ENCODE results near the gene SPATA12. TPM values are rescaled to one million over a fixed set of nuclear protein-coding genes. Genes with fewer than 3 reads are reported as not detected.

SPATA12 gene, protein sequence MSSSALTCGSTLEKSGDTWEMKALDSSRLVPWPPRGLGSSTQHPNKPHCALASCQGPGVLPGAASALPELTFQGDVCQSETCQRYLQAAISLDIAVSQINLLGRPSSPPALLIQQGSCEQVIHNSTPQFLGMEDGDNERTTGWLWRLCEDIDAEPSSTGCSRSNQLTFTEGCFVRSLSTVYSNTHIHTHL
- total RNA-seq (2014; rRNA removed; shearing (Covaris generic)): 0.80 and 1.6 TPM in 2 replicates
- polyA plus RNA-seq (2015; cell fraction: cytosol; rRNA removed): 0.99 and 1.1 TPM in 2 replicates
- 0.82 and 1.1 TPM in 2 replicates for polyA plus RNA-seq (2015; cell fraction: nucleus; rRNA removed)

GRCh38 chr3:57060089-57060821 lies at the start of gene SPATA12:
Gene SPATA12, plus strand, starts transcription at chr3:57060664. Its CDS starts 13,031 bp downstream, at chr3:57073695.
- DNase-seq (ENCODE audit: low read depth): peak; percentile 99

DNA sequence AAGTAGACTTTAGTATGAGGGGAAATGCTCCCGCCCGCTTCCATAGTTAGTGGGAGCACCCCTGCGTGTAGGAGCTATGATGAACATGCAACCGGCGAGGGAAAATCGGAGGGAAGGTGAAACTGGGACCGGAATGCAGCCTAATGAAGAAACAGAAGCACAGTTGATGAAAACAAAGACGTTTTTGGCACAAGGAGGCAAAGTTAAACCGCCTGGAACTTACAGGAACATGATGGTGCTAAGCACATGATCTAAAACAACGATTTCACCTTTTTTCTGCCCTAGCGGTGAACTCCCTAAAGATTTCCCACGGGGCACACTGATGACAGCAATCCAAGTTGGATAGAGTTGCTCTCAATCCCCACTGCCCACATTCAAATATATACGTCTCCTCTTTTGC lies 49.4 kb upstream of the SPATA12 start:
- DNase-seq (ENCODE audit: low read depth): no peak

GRCh38 chr3:57012847-57013246 lies 47.6 kb upstream of the SPATA12 start:
- DNase-seq (ENCODE audit: low read depth): no peak

DNA sequence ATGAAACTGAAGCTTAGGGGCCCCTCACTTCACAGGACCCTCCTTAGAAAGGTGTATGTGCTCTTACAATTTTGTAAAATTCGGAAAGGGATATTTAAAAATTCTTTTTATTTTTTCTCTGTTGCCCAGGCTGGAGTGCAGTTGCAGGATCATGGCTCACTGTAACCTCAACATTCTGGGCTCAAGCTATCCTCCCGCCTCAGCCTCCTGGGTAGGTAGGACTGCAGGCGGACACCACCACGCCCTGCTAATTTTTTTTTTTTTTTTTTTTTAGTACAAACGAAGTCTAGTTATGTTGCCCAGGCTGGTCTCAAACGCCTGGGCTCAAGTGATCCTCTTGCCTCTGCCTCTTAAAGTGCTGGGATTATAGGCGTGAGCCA lies 45.1 kb upstream of the SPATA12 start:
- DNase-seq (ENCODE audit: low read depth): no peak

DNA sequence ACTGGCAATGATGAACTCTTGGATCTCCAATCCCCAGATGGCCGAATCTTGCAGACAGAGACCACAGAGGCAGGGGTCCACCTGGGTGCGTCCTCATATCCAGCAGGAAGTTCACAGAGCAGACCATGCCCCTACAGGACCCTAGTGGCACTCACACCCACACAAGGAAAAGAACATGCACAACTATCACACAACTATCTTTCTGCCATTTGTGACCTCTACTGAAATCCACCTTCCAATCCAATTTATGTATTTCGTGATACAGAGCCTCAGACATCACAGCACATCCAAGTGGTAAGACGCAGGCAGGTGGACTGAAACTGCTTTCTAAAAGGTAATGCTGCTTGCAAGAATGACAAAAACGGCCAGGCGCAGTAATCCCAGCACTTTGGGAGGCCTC lies 44.6 kb upstream of the SPATA12 start:
- no peak for DNase-seq (ENCODE audit: low read depth)

DNA sequence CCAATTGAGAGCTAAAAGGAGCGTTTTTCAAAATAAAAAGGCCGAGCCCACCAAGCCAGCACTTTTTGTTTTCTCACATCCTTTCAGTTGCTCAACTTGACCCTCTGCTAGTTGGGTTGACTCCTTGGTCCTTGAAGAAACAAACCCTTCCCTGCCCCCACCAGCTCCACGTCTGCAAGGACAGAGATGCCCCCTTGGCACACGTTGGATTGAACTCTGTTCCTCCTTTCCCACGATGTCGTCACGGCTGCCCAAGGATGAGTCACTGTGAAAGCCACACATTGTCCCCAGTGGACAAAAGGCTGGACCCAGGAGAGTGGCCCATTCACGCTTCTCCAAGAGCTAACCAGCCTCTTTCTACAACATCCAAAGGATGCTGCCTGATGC lies 43.0 kb upstream of the SPATA12 start:
- peak; percentile 30 for DNase-seq (ENCODE audit: low read depth)

- no peak for DNase-seq (ENCODE audit: low read depth)
These were observed 42.2 kb upstream of the SPATA12 start for GRCh38 chr3:57018246-57018645.

GRCh38 chr3:57019057-57019456 lies 41.4 kb upstream of the SPATA12 start:
- no peak for DNase-seq (ENCODE audit: low read depth)

DNA sequence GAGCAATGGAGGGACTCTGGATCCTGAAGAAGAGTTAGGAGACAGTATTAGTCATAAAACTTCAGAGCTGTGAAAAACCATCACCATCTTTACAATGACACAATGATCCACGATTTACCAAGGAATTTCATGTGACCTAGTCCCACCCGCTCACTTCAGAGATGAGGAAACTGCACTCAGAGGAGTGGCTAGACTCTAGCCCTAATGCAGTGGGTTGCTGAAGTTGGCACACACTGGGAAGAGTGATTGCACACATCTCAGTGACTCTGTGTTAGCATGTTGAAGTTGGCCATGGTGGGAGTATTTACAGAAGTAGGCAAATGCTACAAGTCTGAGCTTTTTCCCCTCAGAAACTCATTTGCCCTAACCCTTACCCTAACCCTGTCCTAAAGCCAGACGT lies 35.2 kb upstream of the SPATA12 start:
- DNase-seq (ENCODE audit: low read depth): no peak

GRCh38 chr3:57026944-57027343 lies 33.5 kb upstream of the SPATA12 start:
- DNase-seq (ENCODE audit: low read depth): peak; percentile 51

GRCh38 chr3:57029383-57029782 lies 31.1 kb upstream of the SPATA12 start:
- DNase-seq (ENCODE audit: low read depth): no peak

GRCh38 chr3:57029924-57030323 lies 30.5 kb upstream of the SPATA12 start:
- no peak for DNase-seq (ENCODE audit: low read depth)

- no peak for DNase-seq (ENCODE audit: low read depth)
These were observed 29.7 kb upstream of the SPATA12 start for GRCh38 chr3:57030721-57031120.

- no peak for DNase-seq (ENCODE audit: low read depth)
These were observed 28.6 kb upstream of the SPATA12 start for GRCh38 chr3:57031631-57032541.

- DNase-seq (ENCODE audit: low read depth): no peak
These were observed 23.5 kb upstream of the SPATA12 start for GRCh38 chr3:57036952-57037351.

DNA sequence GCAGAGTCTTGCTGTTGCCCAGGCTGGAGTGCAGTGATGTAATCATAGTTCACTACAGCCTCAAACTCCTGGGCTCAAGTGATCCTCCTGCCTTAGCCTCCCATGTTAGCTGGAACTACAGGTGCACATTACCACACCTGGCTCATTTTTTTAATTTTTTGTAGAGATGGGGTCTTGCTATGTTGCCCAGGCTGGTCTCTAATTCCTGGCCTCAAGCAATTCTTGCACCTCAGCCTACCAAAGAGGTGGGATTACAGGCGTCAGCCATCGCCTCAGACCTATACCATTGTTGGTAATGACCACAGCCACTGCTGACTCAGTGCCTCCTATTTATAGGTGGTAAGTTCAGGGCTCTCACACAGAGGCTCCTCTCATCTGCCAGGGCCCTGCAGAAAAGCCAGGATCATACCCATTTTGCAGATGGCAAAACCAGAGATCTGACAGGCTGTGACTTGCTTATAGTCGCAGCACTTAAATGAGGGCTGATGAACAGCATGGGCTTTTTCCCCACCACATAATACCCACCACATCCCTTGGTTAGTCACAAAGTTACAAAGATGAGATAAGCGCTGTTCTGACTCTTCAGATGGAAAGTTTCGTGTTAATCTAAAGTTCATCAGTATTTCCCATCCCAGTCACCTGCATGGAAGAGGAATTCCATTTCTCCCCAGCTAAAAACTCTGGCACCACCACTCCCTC lies 21.8 kb upstream of the SPATA12 start:
- DNase-seq (ENCODE audit: low read depth): no peak

- no peak for DNase-seq (ENCODE audit: low read depth)
These were observed 18.8 kb upstream of the SPATA12 start for GRCh38 chr3:57041674-57042073.

GRCh38 chr3:57043518-57043917 lies 16.9 kb upstream of the SPATA12 start:
- no peak for DNase-seq (ENCODE audit: low read depth)

- no peak for DNase-seq (ENCODE audit: low read depth)
These were observed 14.2 kb upstream of the SPATA12 start for GRCh38 chr3:57046101-57046765.

GRCh38 chr3:57048052-57048671 lies 12.3 kb upstream of the SPATA12 start:
- no peak for DNase-seq (ENCODE audit: low read depth)

All from HT1080 (cell line).